Mucosa of rectum (tissue), 2 donors: ENCODE measurements around the gene ETV5.
A peak's percentile ranks its signal among the peaks of the same experiment; 100 is the strongest.

Experiments
- H3K27ac ChIP-seq, 2 donors: one replicate each; pipeline ENCODE4 v1.7.0; 2013; ENCODE audit warnings: inconsistent platforms in 2 of 2, low read depth in 2 of 2, low read length in 2 of 2
- H3K27me3 ChIP-seq, 2 donors: one replicate each; pipeline ENCODE4 v1.7.0; 2013; ENCODE audit warnings: low read length in 2 of 2; ENCODE audit not compliant: control insufficient read depth in 2 of 2, insufficient read depth in 2 of 2
- H3K36me3 ChIP-seq, 2 donors: one replicate each; pipeline ENCODE4 v1.7.0; 2013; ENCODE audit warnings: low read length in 2 of 2; ENCODE audit not compliant: control insufficient read depth in 2 of 2, insufficient read depth in 2 of 2
- H3K4me1 ChIP-seq, 2 donors: one replicate each; pipeline ENCODE4 v1.7.0; 2013; ENCODE audit warnings: low read length in 2 of 2, mild to moderate bottlenecking in 1 of 2; ENCODE audit not compliant: control insufficient read depth in 2 of 2, insufficient read depth in 2 of 2
- H3K4me3 ChIP-seq, 2 donors: one replicate each; pipeline ENCODE4 v1.7.0; 2013; ENCODE audit warnings: low read length in 2 of 2
- H3K9ac ChIP-seq, 2 donors: one replicate each; pipeline ENCODE4 v1.7.0; 2013; ENCODE audit warnings: low read length in 2 of 2, low read depth in 1 of 2, mild to moderate bottlenecking in 1 of 2
- H3K9me3 ChIP-seq, 2 donors: one replicate each; pipeline ENCODE4 v1.7.0; 2013; ENCODE audit warnings: low read length in 2 of 2; ENCODE audit not compliant: control insufficient read depth in 2 of 2
- donor health status: healthy.
- donor health status: Normal muscosa, but diverticular disease.

Gene ETV5

DNA sequence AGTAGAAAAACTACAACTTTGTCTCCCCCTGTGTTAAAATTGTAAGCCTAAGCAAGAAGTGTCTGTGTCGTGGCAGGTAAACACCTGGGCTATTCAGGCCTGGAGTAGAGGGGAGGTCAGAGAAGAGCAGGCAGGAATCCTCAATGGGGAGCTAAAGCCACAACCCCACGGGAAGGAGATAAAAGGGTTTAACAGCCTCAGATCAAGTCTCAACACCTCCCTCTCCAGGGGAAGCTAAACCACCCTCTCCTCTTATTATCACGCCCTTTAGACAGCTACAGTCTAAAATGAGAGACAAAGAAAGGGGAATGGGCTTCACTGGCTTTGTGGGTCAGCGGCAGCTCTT lies 11.6 kb downstream of the ETV5 start:
- H3K36me3 ChIP-seq = no peaks in the 10 kb centered on the region
- no peak overlapping the region for H3K9ac ChIP-seq
- peak overlapping the region; percentile 47 to 70 for H3K4me3 ChIP-seq
- H3K27ac ChIP-seq = peak overlapping the region in 1 of 2 donors; percentile 16
- H3K9me3 ChIP-seq = no peaks in the 10 kb centered on the region
- H3K27me3 ChIP-seq = no peaks in the 10 kb centered on the region
- H3K4me1 ChIP-seq = peaks cover 19 to 25% of the 10 kb centered on the region in 2 donors

DNA sequence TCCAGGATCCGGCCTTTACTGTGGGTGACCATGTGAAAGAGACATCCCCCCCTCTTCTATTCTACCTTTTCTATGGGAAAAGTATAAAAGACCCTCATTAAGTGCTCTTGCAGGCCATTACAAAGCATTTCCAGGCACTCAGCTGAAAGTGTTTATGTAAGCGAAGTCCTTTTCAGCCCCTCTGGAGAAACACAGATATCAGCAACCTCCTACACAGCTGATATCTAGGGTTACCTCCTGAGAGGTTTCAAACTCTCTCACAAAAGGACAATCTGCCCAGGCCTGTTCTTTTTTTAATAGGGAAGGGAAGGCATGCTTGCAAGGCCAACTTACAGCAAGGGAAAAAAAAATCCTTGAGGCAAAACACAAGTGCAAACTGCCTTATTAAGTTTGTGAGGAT lies 12.6 kb downstream of the ETV5 start:
- H3K36me3 ChIP-seq = no peaks in the 10 kb centered on the region
- H3K4me3 ChIP-seq = no peak overlapping the region
- no peaks in the 10 kb centered on the region for H3K9me3 ChIP-seq
- no peaks in the 10 kb centered on the region for H3K27me3 ChIP-seq
- H3K9ac ChIP-seq = no peak overlapping the region
- peaks cover 19 to 25% of the 10 kb centered on the region in 2 donors for H3K4me1 ChIP-seq
- no peak overlapping the region for H3K27ac ChIP-seq

DNA sequence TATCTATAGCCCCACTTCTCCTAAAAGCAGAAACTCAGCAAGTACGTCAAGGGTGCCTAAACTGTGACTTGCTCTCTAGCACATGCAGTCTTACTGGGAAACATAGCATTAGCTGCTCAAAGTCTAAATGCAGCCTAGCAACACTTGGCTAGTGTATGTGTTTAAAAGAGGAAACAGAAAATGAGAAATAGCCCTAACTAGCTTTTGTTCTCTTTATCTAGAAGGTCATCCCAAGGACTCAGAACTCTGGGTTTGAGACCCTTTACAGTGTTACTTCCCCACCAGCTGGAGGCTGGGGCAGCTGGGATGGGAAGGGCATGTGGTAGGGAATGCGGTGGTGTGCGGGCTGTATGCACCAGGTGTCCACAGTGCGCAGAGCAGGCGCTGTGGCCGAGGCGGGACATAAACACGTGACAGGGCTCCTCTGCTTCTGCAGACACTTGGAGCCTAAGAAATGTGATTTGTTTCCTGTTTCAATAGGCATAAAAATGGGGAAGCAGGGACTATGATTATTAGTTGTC lies 13.3 kb downstream of the ETV5 start:
- no peak overlapping the region for H3K4me3 ChIP-seq
- H3K27ac ChIP-seq = peak overlapping the region; percentile 32
- no peaks in the 10 kb centered on the region for H3K27me3 ChIP-seq
- no peaks in the 10 kb centered on the region for H3K9me3 ChIP-seq
- H3K36me3 ChIP-seq = no peaks in the 10 kb centered on the region
- H3K9ac ChIP-seq = no peak overlapping the region
- H3K4me1 ChIP-seq = peaks cover 19 to 25% of the 10 kb centered on the region in 2 donors

DNA sequence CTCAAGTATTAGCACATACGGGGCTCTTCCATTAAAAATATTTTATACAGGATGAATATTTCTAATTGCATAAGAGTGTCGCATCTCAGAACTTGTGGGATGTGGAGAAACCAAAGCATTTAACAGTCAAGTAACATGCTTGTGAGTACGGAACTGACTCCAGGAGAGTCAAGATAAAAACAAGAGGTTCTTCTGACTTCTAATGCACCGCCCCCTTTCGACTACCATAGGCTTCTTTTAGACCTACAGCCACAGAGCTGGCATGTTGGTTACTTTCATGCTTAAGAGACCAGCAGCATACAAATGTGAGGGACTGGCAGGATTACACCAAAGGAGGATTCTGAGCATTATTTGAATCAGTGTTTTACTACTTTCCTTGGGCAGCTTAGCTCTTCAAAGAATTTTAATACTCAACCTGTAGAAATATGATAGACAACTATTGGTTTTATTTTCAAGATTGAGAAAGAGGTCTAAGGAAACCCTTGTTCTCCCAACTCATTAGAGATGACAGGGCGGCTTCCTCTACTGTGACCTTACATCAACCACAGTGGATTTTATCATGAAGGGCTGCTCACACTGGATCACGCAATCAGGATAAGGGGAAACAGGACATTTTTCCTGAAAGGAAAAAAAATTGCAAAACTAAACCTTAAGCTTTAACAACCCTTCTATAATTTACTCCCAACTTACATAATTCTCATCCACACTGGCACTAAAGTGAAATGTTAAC lies 14.0 kb downstream of the ETV5 start:
- H3K4me1 ChIP-seq = peaks cover 19 to 25% of the 10 kb centered on the region in 2 donors

DNA sequence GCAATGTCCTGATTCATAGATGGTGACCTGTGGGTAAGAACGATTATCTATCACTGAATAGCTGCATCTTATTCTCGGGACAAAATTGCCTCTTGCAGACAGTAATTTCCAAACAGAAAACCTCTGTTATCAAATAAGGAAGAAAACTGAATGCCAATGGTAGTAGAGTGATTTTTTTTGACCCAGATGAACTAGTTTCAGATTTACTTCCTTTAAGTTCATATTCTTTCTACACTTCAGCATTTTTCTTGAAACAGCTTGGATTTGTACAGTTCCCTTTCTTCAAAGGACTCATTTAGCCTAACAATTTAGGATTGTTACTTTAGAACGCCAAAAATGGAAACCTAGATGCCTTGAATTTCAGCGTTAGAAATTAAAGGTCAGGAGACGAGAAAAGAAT lies 14.6 kb downstream of the ETV5 start:
- no peaks in the 10 kb centered on the region for H3K9me3 ChIP-seq

More for the DNA sequence above, 14.0 kb downstream of the ETV5 start:
- no peaks in the 10 kb centered on the region for H3K36me3 ChIP-seq
- H3K9ac ChIP-seq = no peak overlapping the region
- H3K27me3 ChIP-seq = no peaks in the 10 kb centered on the region
- no peak overlapping the region for H3K27ac ChIP-seq
- no peaks in the 10 kb centered on the region for H3K9me3 ChIP-seq
- H3K4me3 ChIP-seq = no peak overlapping the region

DNA sequence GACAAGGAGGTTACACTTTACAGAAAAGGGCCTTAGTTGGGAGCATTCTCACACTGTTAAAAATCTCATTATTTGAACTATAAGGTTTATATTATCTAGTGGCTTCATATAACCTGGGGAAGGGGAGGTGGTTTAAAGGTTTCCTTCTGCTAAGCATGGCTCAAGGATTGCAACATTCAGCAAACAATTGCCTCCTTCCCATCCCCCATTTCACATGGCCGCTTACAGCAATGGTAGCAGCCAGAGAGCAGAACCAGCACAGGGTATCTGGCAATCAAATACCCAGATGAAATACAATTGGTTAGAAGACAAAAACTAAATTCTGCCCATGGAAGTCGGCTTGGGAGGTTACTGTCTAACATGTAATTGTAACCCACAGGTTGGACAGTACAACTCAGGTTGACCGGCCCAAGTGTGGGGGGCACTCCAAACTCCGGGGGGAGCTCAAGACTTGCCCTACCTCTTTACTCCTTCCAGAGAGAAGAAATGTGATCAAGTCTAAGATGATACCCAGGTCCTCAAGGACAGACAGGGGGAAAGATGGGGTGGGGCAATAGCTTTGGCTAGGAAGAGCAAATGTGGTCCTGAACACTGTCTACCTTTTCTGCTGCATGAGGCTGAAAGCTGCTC lies 15.5 kb downstream of the ETV5 start:
- Histone ChIP-seq H3K9ac (no peak overlapping the region), H3K36me3 (no peaks in the 10 kb centered on the region), H3K4me3 (no peak overlapping the region), H3K27me3 (no peaks in the 10 kb centered on the region), H3K27ac (no peak overlapping the region), H3K9me3 (no peaks in the 10 kb centered on the region), H3K4me1 (peaks cover 19 to 25% of the 10 kb centered on the region in 2 donors)

More for the DNA sequence above, 14.6 kb downstream of the ETV5 start:
- H3K27me3 ChIP-seq = no peaks in the 10 kb centered on the region
- peaks cover 19 to 25% of the 10 kb centered on the region in 2 donors for H3K4me1 ChIP-seq
- no peaks in the 10 kb centered on the region for H3K36me3 ChIP-seq
- no peak overlapping the region for H3K27ac ChIP-seq
- no peak overlapping the region for H3K4me3 ChIP-seq
- H3K9ac ChIP-seq = no peak overlapping the region

DNA sequence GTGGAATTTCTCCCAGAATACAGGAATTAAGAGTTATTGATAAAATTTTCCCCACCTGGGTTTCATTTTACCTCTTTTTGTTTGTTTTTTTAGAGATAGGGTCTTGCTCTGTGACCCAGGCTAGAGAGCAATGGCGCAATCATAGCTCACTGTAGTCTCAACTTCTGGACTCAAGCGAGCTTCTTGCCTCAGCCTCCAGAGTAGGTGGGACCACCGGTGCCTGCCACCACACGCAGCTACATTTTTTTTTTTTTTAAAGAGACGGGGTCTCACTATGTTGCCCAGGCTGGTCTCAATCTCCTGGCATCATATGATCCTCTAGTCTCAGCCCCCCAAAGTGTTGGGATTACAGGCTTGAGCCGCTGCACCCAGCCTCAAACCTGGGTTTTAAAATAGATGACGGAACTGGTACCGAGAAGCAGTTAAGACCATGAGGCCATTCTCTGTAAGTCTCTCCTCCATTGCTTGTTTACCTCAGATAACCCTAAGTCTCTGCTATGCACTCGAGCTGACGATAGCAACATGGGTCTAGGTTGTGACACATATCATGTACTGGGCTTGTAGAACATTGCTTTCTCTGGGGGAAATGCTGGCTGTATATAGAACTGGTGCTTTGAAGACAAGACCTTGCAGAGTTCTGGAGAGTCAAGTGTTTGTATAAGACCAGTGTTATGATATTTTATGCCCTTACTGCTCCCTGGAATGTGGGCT lies 16.4 kb downstream of the ETV5 start:
- H3K4me3 ChIP-seq = no peak overlapping the region

DNA sequence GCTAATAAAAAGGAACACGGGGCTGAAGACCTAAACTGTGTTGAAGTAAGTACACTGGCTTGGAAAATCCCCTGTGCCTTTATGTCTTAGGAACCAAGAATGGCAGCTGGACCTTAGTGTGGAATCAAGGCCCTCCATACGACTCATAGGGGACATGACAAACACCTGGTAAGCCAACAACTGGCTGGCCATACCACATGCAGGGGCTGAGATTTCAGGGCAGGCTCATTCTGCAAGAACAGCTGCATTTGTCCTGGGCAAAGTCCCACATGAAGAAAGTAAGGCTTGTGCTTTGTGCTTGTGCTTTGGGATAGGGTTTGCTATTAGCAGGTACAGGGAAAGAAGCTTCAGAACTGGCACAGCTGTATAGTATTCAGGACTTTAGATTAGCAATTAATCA lies 18.0 kb downstream of the ETV5 start:
- Histone ChIP-seq H3K27me3 (no peaks in the 10 kb centered on the region), H3K9me3 (no peaks in the 10 kb centered on the region), H3K4me1 (peaks cover 0 to 8% of the 10 kb centered on the region in 2 donors), H3K4me3 (no peak overlapping the region), H3K9ac (no peak overlapping the region), H3K27ac (no peak overlapping the region), H3K36me3 (no peaks in the 10 kb centered on the region)

More for the DNA sequence above, 16.4 kb downstream of the ETV5 start:
- Histone ChIP-seq H3K27me3 (no peaks in the 10 kb centered on the region), H3K27ac (no peak overlapping the region), H3K9ac (no peak overlapping the region), H3K4me1 (peaks cover 10 to 18% of the 10 kb centered on the region in 2 donors), H3K9me3 (no peaks in the 10 kb centered on the region), H3K36me3 (no peaks in the 10 kb centered on the region)

DNA sequence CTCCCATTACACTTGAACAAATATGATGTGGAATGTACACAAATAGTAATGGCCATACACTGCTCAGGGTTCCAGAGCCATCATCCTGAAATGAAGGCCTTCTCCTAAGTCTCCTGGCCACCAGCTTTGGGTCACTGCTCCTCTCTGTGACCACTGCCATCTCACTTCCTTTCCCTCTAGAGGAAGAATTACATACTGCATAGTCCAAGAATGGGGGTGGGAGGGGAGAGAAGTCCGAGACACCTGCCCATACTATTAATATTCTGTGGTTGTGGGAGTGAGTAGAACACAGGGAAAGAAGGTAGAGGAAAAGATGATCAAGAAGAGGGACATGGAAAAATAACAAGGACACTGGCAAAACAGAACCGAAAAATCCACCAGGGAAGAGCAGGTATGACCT lies 20.6 kb downstream of the ETV5 start:
- H3K36me3 ChIP-seq = no peaks in the 10 kb centered on the region
- no peaks in the 10 kb centered on the region for H3K9me3 ChIP-seq
- H3K27ac ChIP-seq = no peak overlapping the region
- no peak overlapping the region for H3K4me3 ChIP-seq
- no peaks in the 10 kb centered on the region for H3K27me3 ChIP-seq
- no peak overlapping the region for H3K9ac ChIP-seq
- no peaks in the 10 kb centered on the region for H3K4me1 ChIP-seq

DNA sequence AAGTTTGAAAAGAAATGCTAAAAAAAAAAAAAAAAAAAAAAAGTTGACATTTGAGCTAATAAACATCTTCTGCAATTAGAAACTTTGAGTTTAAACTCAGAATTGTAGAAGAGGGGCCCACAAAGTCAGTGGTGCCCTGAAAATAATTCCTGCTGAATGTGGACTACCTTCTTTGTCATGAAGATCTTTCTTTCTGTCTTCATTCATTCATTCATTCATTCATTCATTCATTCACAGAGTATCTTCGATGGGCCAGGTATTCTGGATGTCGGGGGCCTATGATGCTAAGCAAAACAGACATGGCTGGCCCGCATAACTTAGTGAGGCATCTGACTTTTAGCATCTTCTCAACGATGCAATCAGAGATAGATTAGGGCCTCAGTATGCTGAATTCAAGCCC lies 24.6 kb downstream of the ETV5 start:
- no peaks in the 10 kb centered on the region for H3K36me3 ChIP-seq
- no peak overlapping the region for H3K27ac ChIP-seq
- H3K4me1 ChIP-seq = no peaks in the 10 kb centered on the region
- no peaks in the 10 kb centered on the region for H3K9me3 ChIP-seq
- no peaks in the 10 kb centered on the region for H3K27me3 ChIP-seq
- H3K9ac ChIP-seq = no peak overlapping the region
- H3K4me3 ChIP-seq = no peak overlapping the region
